HG02938 (cell line): ENCODE data around the gene SUPT16H.
"Not testable (repeated sequence)": the region's sequence is repeated elsewhere in the genome, so short reads cannot be mapped to it uniquely, and the experiment has no call there.

Experiments used
- ATAC-seq: cut with Tn5 transposase; IDR thresholded peaks from one replicate; pipeline ENCODE4 v1.9.1; 2021; ENCODE audit warnings: mild to moderate bottlenecking, moderate library complexity; ENCODE audit not compliant: unreplicated experiment

Gene SUPT16H

GRCh38 chr14:21302836-21303140 lies 81.0 kb downstream of the SUPT16H start:
- ATAC-seq, result not testable (repeated sequence)

- ATAC-seq, result no peak
Observed at GRCh38 chr14:21302013-21302835, 81.6 kb downstream of the SUPT16H start.
